ENCODE results near the gene GATA1.
"Not testable (repeated sequence)": the region's sequence is repeated elsewhere in the genome, so short reads cannot be mapped to it uniquely, and the experiment has no call there.

The GATA1 gene

GRCh38 chrX:48816014-48816810 lies 29.8 kb downstream of the GATA1 start:
- DNase-seq: no peak

DNA sequence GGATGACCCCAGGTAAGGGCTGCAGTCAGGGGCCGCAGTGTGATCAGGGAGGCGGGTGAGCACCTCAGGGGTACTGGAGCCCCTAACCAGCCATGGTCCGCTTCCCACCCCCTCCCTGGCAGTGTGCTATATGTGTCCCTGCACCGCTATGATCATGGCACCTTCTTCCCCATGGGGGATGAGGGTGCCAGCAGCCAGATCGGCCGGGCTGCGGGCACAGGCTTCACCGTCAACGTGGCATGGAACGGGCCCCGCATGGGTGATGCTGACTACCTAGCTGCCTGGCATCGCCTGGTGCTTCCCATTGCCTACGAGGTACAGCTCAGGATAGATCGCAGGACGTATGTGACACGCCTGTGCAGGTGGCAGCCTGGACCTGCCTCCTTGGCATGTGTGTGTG lies 31.7 kb downstream of the GATA1 start:
- DNase-seq: no peak

DNA sequence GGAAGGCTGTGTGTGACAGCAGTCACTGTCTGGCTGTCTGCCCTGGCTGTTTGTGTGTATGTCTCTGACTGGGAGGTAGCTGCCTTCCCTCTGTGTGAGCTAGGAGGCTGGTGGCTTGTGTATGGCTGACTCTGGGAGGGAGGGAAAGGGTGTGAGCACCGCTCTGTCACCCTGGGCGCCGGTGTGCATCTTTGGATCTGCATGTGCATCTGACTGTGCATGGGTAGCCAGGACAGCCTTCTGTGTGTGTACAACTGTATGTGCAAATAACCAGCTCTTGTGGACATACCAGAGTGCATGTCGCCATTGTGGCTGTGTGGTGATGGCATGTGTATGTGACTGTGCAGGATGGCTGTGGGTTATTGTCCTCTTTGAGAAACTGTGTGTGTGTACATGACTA lies 32.5 kb downstream of the GATA1 start:
- DNase-seq: no peak

GRCh38 chrX:48819394-48819793 lies 33.0 kb downstream of the GATA1 start:
- not testable (repeated sequence) for DNase-seq

GRCh38 chrX:48823053-48823452 lies 36.7 kb downstream of the GATA1 start:
- DNase-seq: no peak

GRCh38 chrX:48824066-48824465 lies 37.7 kb downstream of the GATA1 start:
- DNase-seq: no peak

DNA sequence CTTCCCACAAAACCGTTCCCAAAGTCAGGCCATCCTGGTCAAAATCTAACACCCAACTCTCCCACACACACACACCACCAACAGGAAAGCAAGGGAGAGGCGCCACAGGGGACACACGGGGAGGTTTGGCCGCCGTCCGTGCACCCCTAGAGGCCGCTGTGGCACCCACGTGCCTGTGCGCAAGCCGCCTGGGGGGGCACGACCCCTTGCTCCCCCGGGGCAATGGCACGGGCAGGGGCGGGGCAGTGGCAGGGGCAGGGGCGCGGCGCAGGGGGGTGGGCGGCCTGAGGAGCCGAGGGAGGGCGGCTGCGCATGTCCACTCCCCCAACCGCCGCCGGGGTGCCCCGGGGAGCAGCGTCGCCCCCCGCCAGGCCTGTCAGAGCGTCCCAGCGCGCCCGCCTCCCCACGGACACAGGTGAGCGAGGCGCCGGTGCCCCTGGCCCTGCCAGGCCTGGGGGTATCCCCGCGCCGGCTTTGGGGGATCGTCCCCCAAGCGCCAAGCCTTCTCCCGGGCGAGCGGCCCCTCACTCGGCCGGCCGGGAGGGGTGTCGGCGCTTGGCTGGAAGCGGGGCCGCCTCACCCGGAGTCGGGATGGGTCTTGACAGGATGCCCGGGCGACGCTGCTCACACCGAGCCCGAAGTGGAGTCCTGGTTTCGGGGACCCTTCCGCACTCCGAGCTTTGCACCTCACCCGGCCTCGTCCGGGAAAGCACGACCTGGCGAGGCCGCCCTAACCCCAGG lies 39.9 kb downstream of the GATA1 start, which contains the start of gene ERAS:
TSS of gene ERAS (plus strand) at position 379 of the 741 bp plus-strand sequence. CDS start 2,611 bp downstream, outside the sequence.
- DNase-seq: no peak

DNA sequence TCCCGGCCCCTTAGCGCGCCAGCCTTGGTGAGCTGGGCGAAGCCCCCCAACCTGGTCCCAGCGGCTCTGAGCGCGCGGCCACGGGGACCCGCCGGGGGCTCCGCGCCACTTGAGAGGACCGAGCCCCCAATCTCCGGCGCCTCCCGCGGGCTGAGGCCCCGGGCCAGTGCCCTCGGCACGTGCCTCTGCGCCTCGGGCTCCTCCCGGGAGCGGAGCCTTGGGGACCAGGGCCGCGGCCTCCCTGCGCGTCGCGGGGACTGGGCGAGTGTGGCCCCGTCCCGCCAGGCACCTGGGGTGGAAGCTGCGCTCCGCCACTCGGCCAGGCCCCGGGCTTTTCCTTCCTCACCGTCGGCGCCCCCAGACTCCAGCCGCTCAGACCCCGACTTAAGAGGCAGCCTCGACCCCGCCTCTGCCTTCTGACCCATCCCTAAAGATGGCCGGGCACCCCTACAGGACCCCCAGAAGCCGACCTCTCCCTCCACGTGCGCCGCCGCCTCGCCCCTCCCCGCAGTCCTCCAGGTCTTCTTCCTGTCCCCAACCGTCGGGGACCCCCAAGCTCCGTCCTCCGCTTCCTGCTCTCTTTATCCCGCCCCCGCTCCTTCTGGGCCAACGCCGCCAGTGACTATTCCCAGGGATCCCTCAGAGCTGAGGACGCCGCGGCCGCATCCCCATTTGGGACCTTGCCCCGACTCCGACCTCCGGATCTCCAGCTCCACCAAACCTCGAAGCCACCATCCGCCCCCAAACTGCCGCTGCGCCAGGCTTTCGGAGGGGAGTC lies 40.7 kb downstream of the GATA1 start:
- no peak for DNase-seq

GRCh38 chrX:48827654-48827968 lies 41.2 kb downstream of the GATA1 start:
- DNase-seq: no peak

GRCh38 chrX:48829016-48829735 lies 42.8 kb downstream of the GATA1 start:
- DNase-seq: no peak

- DNase-seq: no peak
Observed at GRCh38 chrX:48831136-48831908, 44.9 kb downstream of the GATA1 start.

- DNase-seq: no peak
Observed at GRCh38 chrX:48831909-48832291, 45.5 kb downstream of the GATA1 start.

DNA sequence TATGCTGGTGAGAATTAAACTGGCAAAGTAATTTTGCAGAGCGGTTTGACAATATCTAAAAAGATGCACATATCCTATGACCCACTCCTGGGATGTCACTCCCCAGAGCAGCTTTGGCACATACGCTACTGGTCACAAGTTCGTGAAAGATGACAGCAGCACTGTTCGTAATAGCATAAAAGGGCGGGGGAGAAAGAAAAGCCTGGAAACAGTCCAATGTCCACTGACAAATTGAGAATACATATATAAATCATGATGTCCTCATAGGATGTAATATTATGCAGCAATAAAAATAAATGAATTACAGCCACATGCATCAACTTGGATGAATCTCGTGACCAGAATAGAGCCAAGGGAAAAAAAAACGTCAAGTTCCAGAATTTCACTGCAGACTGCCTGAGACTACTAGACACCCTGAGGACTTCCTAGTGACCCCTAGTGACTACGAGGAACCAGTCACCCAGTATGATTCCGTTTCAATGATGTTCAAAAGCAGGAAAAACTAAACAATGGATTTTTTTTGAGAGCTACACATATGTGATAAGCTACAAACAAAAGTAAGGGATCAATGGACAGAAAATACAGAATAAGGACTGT lies 47.2 kb downstream of the GATA1 start:
- peak; percentile 4 for DNase-seq

- DNase-seq: peak; percentile 55
Observed at GRCh38 chrX:48834383-48834709, 48.0 kb downstream of the GATA1 start.

- DNase-seq: peak; percentile 95
Observed at GRCh38 chrX:48835524-48836329, 49.3 kb downstream of the GATA1 start, which contains the start of gene PCSK1N. TSS of gene PCSK1N (minus strand) at chrX:48835610. CDS start at chrX:48835532, 78 bp downstream.

GRCh38 chrX:48839686-48840085 lies 53.3 kb downstream of the GATA1 start:
- DNase-seq: no peak

Measured in NCI-H2227 treated with DMSO at 0.1 percent for 48 hours (cell line).